ENCODE results near the gene PGK1. TPM values are rescaled to one million over a fixed set of nuclear protein-coding genes. Genes with fewer than 3 reads are reported as not detected.
"Not testable (repeated sequence)": the region's sequence is repeated elsewhere in the genome, so short reads cannot be mapped to it uniquely, and the experiment has no call there.

PGK1 gene
- total RNA-seq, 2 donors from 2014 or later: 295 to 355 TPM

- intact Hi-C loops (cut with DNase I, micrococcal nuclease); DNase-seq; ATAC-seq: not testable (repeated sequence)
Observed at GRCh38 chrX:78157373-78157772, 53.3 kb downstream of the PGK1 start.

DNA sequence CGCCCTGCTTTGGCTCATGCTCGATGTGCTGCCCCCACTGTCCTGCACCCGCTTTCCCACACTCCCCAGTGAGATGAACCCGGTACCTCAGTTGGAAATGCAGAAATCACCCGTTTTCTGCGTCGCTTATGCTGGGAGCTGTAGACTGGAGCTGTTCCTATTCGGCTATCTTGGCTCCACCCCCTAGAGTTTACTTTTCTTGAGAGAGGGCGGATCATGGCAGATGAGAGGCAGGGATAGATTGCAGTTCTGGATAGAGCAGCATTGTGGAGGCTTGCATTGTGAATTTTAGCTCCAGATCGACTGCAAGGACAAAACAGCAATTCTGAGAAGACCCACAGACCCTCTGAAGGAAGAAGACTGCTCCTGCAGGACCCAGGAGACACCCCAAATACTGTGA, 53.8 kb downstream of the PGK1 start:
- intact Hi-C loops (cut with DNase I, micrococcal nuclease); DNase-seq; ATAC-seq: not testable (repeated sequence)

- intact Hi-C loops (cut with DNase I, micrococcal nuclease): not testable (repeated sequence)
Observed at GRCh38 chrX:78160711-78161110, 56.7 kb downstream of the PGK1 start.

DNA sequence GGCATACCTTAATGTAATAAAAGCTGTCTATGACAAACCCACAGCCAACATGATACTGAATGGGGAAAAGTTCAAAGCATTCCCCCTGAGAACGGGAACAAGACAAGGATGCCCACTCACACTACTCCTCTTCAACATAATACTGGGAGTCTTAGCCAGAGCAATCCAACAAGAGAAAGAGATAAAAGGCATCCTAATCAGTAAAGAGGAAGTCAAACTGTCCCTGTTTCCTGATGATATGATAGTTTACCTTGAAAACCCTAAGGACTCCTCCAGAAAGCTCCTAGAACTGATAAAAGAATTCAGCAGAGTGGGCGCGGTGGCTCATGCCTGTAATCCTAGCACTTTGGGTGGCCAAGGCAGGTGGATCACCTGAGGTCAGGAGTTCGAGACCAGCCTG, 59.1 kb downstream of the PGK1 start:
- DNase-seq; ATAC-seq; intact Hi-C loops (cut with DNase I, micrococcal nuclease): not testable (repeated sequence)

More at GRCh38 chrX:78160711-78161110, 56.7 kb downstream of the PGK1 start:
- ATAC-seq, DNase-seq: not testable (repeated sequence)

- DNase-seq: no peak
- no peak for ATAC-seq
- intact Hi-C loops (cut with DNase I, micrococcal nuclease): no loop called here
Observed at GRCh38 chrX:78165425-78165824, 61.4 kb downstream of the PGK1 start.

- DNase-seq: no peak
- ATAC-seq: no peak
- intact Hi-C loops (cut with DNase I, micrococcal nuclease): no loop called here
Observed at GRCh38 chrX:78168065-78168464, 64.0 kb downstream of the PGK1 start.

Other genes starting within 250 kb of the PGK1 start
- gene MAGT1, start 208.8 kb upstream of the PGK1 start, total RNA-seq: 10 to 100 TPM; 40.9 to 50.4 TPM
- 100 to 1,000 TPM; 450 to 539 TPM for gene COX7B, start 204.8 kb upstream of the PGK1 start, total RNA-seq
- 10 to 100 TPM in 1 of 2 donors, 1 to 10 TPM in 1; 9.9 to 10.1 TPM for gene ATP7A, start 193.6 kb upstream of the PGK1 start, total RNA-seq
- gene PGAM4, start 134.6 kb upstream of the PGK1 start, total RNA-seq: not detected
- 1 to 10 TPM; 3.7 to 5.4 TPM for gene TAF9B, start 35.4 kb downstream of the PGK1 start, total RNA-seq
- 1 to 10 TPM in 1 of 2 donors, under 1 TPM in 1; 0.49 to 2.4 TPM for gene CYSLTR1, start 223.4 kb downstream of the PGK1 start, total RNA-seq